ENCODE measurements around the gene CYREN. TPM values are rescaled to one million over a fixed set of nuclear protein-coding genes. Genes with fewer than 3 reads are reported as not detected.

The CYREN gene
- total RNA-seq, 2 experiments from 2014 or later: 69.4 to 81.9 TPM

DNA sequence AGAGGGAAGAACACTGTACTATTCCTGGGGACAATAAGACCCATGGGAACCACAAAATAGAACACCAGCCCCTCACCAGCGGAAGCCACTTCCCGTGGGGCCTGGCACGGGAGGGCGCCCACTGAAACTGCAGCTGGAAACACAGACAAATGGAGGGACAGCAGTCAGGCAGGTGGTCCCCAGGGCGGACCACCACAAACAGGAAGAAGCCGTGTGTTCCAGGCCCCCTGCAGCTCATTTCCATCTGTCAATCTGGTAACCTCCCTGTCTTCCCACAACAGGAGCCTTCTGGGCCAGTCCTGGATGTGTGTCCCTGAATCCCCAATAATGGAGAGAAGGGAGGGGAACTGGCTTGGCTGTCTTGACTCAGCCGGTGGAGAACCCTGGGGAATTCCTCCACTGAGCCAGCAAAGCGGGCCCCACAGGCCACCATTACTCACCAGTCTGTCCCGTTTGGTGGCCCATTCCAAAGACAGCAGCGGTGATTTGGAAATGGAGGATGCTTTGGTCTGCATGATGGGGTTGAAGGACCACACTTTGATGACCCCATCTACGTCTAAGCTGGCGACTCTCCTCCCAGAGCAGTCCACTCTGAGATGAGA is 24.1 kb upstream of the CYREN start:
- no TSS peak for BruUV-seq (replicated peaks)
- Histone ChIP-seq H2AFZ (ENCODE audit: low read length) (no peak overlapping the region), H3K79me2 (ENCODE audit: insufficient read depth, low read depth, low read length) (no peaks in the 10 kb centered on the region), H3K9me2 (ENCODE audit: insufficient read depth, low read length) (no peaks in the 10 kb centered on the region), H3K27ac (ENCODE audit: low read depth, low read length, poor library complexity, severe bottlenecking) (no peak overlapping the region), H3K4me3 (ENCODE audit: low read depth, low read length, poor library complexity, severe bottlenecking) (no peak overlapping the region), H3K4me2 (ENCODE audit: low read length) (no peak overlapping the region), H3K36me3 (ENCODE audit: insufficient read depth, low read length) (peaks cover 31% of the 10 kb centered on the region), H3K4me1 (ENCODE audit: insufficient read depth, low read length, poor library complexity, severe bottlenecking) (no peaks in the 10 kb centered on the region), H4K20me1 (ENCODE audit: insufficient read depth, low read length) (no peaks in the 10 kb centered on the region), H3K9me3 (ENCODE audit: low read length) (no peaks in the 10 kb centered on the region)
- ChIA-PET POLR2A (interaction anchor here (0.7 kb wide), 1 partner anchor 10 kb away, joined by 4 read pairs; no protein-coding TSS in a partner anchor), CTCF (ENCODE audit: unreplicated experiment) (no interaction called here)
- no peak for DNase-seq (ENCODE audit: low spot score)
- no peak for TF ChIP-seq EZH2phosphoT487 (IDR thresholded peaks at IDR 0.05; ENCODE audit: borderline replicate concordance, low read depth, low read length)
- TF ChIP-seq, protein P1, sequence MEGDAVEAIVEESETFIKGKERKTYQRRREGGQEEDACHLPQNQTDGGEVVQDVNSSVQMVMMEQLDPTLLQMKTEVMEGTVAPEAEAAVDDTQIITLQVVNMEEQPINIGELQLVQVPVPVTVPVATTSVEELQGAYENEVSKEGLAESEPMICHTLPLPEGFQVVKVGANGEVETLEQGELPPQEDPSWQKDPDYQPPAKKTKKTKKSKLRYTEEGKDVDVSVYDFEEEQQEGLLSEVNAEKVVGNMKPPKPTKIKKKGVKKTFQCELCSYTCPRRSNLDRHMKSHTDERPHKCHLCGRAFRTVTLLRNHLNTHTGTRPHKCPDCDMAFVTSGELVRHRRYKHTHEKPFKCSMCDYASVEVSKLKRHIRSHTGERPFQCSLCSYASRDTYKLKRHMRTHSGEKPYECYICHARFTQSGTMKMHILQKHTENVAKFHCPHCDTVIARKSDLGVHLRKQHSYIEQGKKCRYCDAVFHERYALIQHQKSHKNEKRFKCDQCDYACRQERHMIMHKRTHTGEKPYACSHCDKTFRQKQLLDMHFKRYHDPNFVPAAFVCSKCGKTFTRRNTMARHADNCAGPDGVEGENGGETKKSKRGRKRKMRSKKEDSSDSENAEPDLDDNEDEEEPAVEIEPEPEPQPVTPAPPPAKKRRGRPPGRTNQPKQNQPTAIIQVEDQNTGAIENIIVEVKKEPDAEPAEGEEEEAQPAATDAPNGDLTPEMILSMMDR (conservative IDR thresholded peaks at IDR 0.05; ENCODE audit: low read length): no peak
- intact Hi-C loops (cut with micrococcal nuclease; ENCODE audit: unreplicated experiment): no loop called here

DNA sequence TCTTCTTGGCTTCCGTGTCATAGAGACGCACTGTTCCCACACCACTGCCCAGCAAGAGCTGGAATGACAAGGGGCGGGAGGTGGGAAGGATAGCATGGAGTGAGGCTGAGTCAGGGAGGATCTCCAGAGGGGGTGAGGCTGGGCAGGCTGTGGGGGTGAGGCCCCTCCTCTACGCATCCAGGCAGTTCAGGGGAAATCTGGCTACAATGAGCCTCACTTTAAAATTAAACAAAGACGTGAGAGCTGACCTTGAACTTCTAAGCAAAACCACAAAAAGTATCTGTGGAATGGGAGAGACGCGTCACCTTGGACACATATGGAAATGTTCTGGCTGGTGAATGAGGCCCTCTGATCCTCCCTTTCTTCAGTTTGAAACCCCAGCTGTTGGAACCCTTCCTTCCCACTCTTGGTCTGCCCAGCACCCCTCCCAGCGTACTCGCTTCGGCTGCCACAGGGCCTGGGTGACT is 23.1 kb upstream of the CYREN start:
- CTCF ChIA-PET (ENCODE audit: unreplicated experiment): interaction anchor here (0.5 kb wide), 1 partner anchor 181 kb away, joined by 4 read pairs; no protein-coding TSS in a partner anchor
- H3K9me3 ChIP-seq (ENCODE audit: low read length): no peaks in the 10 kb centered on the region
- intact Hi-C loops (cut with micrococcal nuclease; ENCODE audit: unreplicated experiment): no loop called here
- H3K4me3 ChIP-seq (ENCODE audit: low read depth, low read length, poor library complexity, severe bottlenecking): no peak overlapping the region
- no peak for DNase-seq (ENCODE audit: low spot score)
- BruUV-seq (replicated peaks): no TSS peak
- peaks cover 38% of the 10 kb centered on the region for H3K36me3 ChIP-seq (ENCODE audit: insufficient read depth, low read length)
- POLR2A ChIA-PET: no interaction called here
- no peaks in the 10 kb centered on the region for H3K79me2 ChIP-seq (ENCODE audit: insufficient read depth, low read depth, low read length)
- no peak overlapping the region for H3K4me2 ChIP-seq (ENCODE audit: low read length)
- no peak overlapping the region for H3K27ac ChIP-seq (ENCODE audit: low read depth, low read length, poor library complexity, severe bottlenecking)
- H3K9me2 ChIP-seq (ENCODE audit: insufficient read depth, low read length): no peaks in the 10 kb centered on the region
- no peaks in the 10 kb centered on the region for H3K4me1 ChIP-seq (ENCODE audit: insufficient read depth, low read length, poor library complexity, severe bottlenecking)
- no peaks in the 10 kb centered on the region for H4K20me1 ChIP-seq (ENCODE audit: insufficient read depth, low read length)
- no peak for TF ChIP-seq EZH2phosphoT487 (IDR thresholded peaks at IDR 0.05; ENCODE audit: borderline replicate concordance, low read depth, low read length)
- TF ChIP-seq, protein P1 (conservative IDR thresholded peaks at IDR 0.05; ENCODE audit: low read length): no peak
- H2AFZ ChIP-seq (ENCODE audit: low read length): no peak overlapping the region

DNA sequence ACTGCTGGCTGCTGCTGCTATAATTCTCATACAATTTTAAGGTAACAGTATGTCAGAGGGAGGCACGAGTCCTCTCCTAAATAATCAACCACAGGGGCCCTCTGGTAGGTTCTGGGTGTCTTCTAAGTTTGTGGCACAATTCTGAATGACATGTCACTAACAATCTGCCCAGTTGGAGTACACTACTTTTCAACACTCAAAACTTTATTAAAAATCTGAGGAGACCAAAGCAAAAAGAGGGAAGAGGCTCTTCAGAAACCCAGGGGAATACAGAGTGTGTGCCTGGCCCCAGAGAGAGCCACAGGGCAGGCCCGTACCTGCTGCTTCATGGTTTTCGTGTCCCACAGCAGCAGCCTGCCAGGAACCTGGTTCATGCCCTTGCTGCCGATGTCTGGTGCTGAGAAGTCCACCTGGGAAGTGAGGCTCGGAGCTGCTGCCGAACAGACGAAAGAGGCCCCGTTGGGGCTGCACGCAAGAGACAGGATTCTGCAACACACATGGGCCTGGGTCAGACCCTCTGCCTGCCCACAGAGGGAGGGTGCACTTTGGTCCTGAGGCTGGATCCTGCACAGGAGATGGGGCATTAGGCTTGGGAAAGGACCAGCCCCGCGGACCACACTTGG is 22.5 kb upstream of the CYREN start:
- no peak overlapping the region for H3K4me3 ChIP-seq (ENCODE audit: low read depth, low read length, poor library complexity, severe bottlenecking)
- no peak for TF ChIP-seq EZH2phosphoT487 (IDR thresholded peaks at IDR 0.05; ENCODE audit: borderline replicate concordance, low read depth, low read length)
- TF ChIP-seq, protein P1 (conservative IDR thresholded peaks at IDR 0.05; ENCODE audit: low read length): no peak
- no peaks in the 10 kb centered on the region for H3K9me2 ChIP-seq (ENCODE audit: insufficient read depth, low read length)
- H3K79me2 ChIP-seq (ENCODE audit: insufficient read depth, low read depth, low read length): no peaks in the 10 kb centered on the region
- POLR2A ChIA-PET: no interaction called here
- H2AFZ ChIP-seq (ENCODE audit: low read length): no peak overlapping the region
- H3K4me1 ChIP-seq (ENCODE audit: insufficient read depth, low read length, poor library complexity, severe bottlenecking): no peaks in the 10 kb centered on the region
- H3K36me3 ChIP-seq (ENCODE audit: insufficient read depth, low read length): peaks cover 44% of the 10 kb centered on the region
- no peak for DNase-seq (ENCODE audit: low spot score)
- no peak overlapping the region for H3K4me2 ChIP-seq (ENCODE audit: low read length)
- intact Hi-C loops (cut with micrococcal nuclease; ENCODE audit: unreplicated experiment): no loop called here
- no TSS peak for BruUV-seq (replicated peaks)
- H3K9me3 ChIP-seq (ENCODE audit: low read length): no peaks in the 10 kb centered on the region
- H3K27ac ChIP-seq (ENCODE audit: low read depth, low read length, poor library complexity, severe bottlenecking): no peak overlapping the region
- H4K20me1 ChIP-seq (ENCODE audit: insufficient read depth, low read length): no peaks in the 10 kb centered on the region
- CTCF ChIA-PET (ENCODE audit: unreplicated experiment): interaction anchor here (0.5 kb wide), 1 partner anchor 180 kb away, joined by 4 read pairs; no protein-coding TSS in a partner anchor
